Liver (tissue), 9 donors: Measurements from ENCODE around the gene TMEM123. TPM values are rescaled to one million over a fixed set of nuclear protein-coding genes. Genes with fewer than 3 reads are reported as not detected.

Experiments
- DNase-seq: peaks from one replicate; pipeline ENCODE4 v3.0.0-alpha.2; 2017; ENCODE audit warnings: low spot score
- H3K27ac ChIP-seq, 2 donors: one replicate each; pipeline ENCODE4 v1.7.0; 2013; ENCODE audit warnings: inconsistent platforms in 2 of 2, low read length in 2 of 2, control low read depth in 1 of 2, low read depth in 1 of 2, mild to moderate bottlenecking in 1 of 2
- H3K27me3 ChIP-seq, 4 donors: one replicate each; pipeline versions ENCODE4 v1.6.1 to v1.7.0; 2013; ENCODE audit warnings: low read length in 3 of 4, inconsistent platforms in 1 of 4, mild to moderate bottlenecking in 1 of 4, moderate library complexity in 1 of 4; ENCODE audit not compliant: control insufficient read depth in 4 of 4, insufficient read depth in 4 of 4
- H3K36me3 ChIP-seq, 4 donors: one replicate each; pipeline versions ENCODE4 v1.6.1 to v1.7.0; 2013; ENCODE audit warnings: low read length in 3 of 4, mild to moderate bottlenecking in 3 of 4, low read depth in 1 of 4, moderate library complexity in 1 of 4; ENCODE audit not compliant: control insufficient read depth in 4 of 4, insufficient read depth in 3 of 4
- H3K4me1 ChIP-seq, 4 donors: one replicate each; pipeline versions ENCODE4 v1.6.1 to v1.7.0; 2013; ENCODE audit warnings: low read length in 3 of 4, mild to moderate bottlenecking in 3 of 4, moderate library complexity in 1 of 4; ENCODE audit not compliant: control insufficient read depth in 4 of 4, insufficient read depth in 4 of 4
- H3K4me3 ChIP-seq, 3 donors: one replicate each; pipeline versions ENCODE4 v1.6.1 to v1.7.0; 2013; ENCODE audit warnings: low read length in 3 of 3, control low read depth in 1 of 3, low read depth in 1 of 3, mild to moderate bottlenecking in 1 of 3
- H3K9ac ChIP-seq, 2 donors: one replicate each; pipeline ENCODE4 v1.7.0; 2013; ENCODE audit warnings: low read length in 2 of 2, mild to moderate bottlenecking in 2 of 2, moderate library complexity in 2 of 2, control low read depth in 1 of 2, low read depth in 1 of 2
- H3K9me3 ChIP-seq, 4 donors: one replicate each; pipeline versions ENCODE4 v1.6.1 to v1.7.0; 2013; ENCODE audit warnings: low read length in 3 of 4; ENCODE audit not compliant: control insufficient read depth in 4 of 4
- EGR1 ChIP-seq, 2 donors: IDR thresholded peaks; 2 replicates each; pipeline ENCODE4 v1.6.1; 2016 to 2018; ENCODE audit warnings: antibody characterized with exemption in 2 of 2, low read depth in 2 of 2
- FOXA1 ChIP-seq: IDR thresholded peaks from 2 replicates; pipeline ENCODE4 v1.6.1; 2016; ENCODE audit warnings: antibody characterized with exemption
- FOXA2 ChIP-seq: IDR thresholded peaks from 2 replicates; pipeline ENCODE4 v1.6.1; 2016; ENCODE audit warnings: antibody characterized with exemption
- GABPA ChIP-seq, 2 donors: IDR thresholded peaks in 1 of 2; conservative IDR thresholded peaks in 1 of 2; 2 replicates each; pipeline ENCODE4 v1.6.1; 2016; ENCODE audit warnings: antibody characterized with exemption in 2 of 2, mild to moderate bottlenecking in 1 of 2, moderate library complexity in 1 of 2
- HNF4A ChIP-seq, 2 donors: conservative IDR thresholded peaks; 2 replicates each; pipeline ENCODE4 v1.6.1; 2016; ENCODE audit warnings: antibody characterized with exemption in 2 of 2, mild to moderate bottlenecking in 2 of 2
- HNF4G ChIP-seq: IDR thresholded peaks from 2 replicates; pipeline ENCODE4 v1.6.1; 2016; ENCODE audit warnings: antibody characterized with exemption
- JUND ChIP-seq, 2 donors: IDR thresholded peaks; 2 replicates each; pipeline ENCODE4 v1.6.1; 2016; ENCODE audit warnings: antibody characterized with exemption in 2 of 2
- NR2F2 ChIP-seq: IDR thresholded peaks from 2 replicates; pipeline ENCODE4 v1.6.1; 2016; ENCODE audit warnings: antibody characterized with exemption
- RAD21 ChIP-seq, 2 donors: IDR thresholded peaks; 2 replicates each; pipeline ENCODE4 v1.6.1; 2016; ENCODE audit warnings: antibody characterized with exemption in 2 of 2, mild to moderate bottlenecking in 2 of 2
- RXRA ChIP-seq, 2 donors: IDR thresholded peaks; 2 replicates each; pipeline ENCODE4 v1.6.1; 2017 to 2018; ENCODE audit warnings: antibody characterized with exemption in 2 of 2, mild to moderate bottlenecking in 1 of 2
- SP1 ChIP-seq: IDR thresholded peaks from 2 replicates; pipeline ENCODE4 v1.6.1; 2018; ENCODE audit warnings: antibody characterized with exemption, mild to moderate bottlenecking
- TAF1 ChIP-seq: conservative IDR thresholded peaks from 2 replicates; pipeline ENCODE4 v1.6.1; 2016; ENCODE audit warnings: antibody characterized with exemption, mild to moderate bottlenecking
- YY1 ChIP-seq: IDR thresholded peaks from 2 replicates; pipeline ENCODE4 v1.6.1; 2016; ENCODE audit warnings: antibody characterized with exemption, mild to moderate bottlenecking
- WGBS: extraction: QIAGEN DNeasy Blood & Tissue Kit; methylation state at CpG from one replicate; pipeline ENCODE4 v1.1.7; 2013; 5-methylcytosine and 5-hydroxymethylcytosine counted together
- polyA plus RNA-seq, 2 donors: library from polyadenylated mRNA; stranded (reverse) in 1 of 2; unstranded in 1 of 2; fragments of 200-250 nt in 1 of 2; fragments of >200 nt in 1 of 2; fragmentation: Nextera tagmentation in 1 of 2; extraction: Ambion mirVana in 1 of 2; gene quantifications; one replicate each; pipeline versions ENCODE4 v1.2.1 to v1.2.3, GENCODE V29; 2013 to 2015
- total RNA-seq, 2 donors: library from RNA; depleted of rRNA; stranded (reverse); fragments of >200 nt; gene quantifications; one replicate each; pipeline ENCODE4 v1.2.3, GENCODE V29; 2014
- TF ChIP-seq, protein P1 (sequence below): IDR thresholded peaks from 2 replicates; pipeline ENCODE4 v1.6.1; 2016; ENCODE audit warnings: antibody characterized with exemption, mild to moderate bottlenecking
- TF ChIP-seq, protein P2 (sequence below): IDR thresholded peaks from 2 replicates; pipeline ENCODE4 v1.6.1; 2016; ENCODE audit warnings: antibody characterized with exemption
- TF ChIP-seq, protein P3 (sequence below): fragments of 150-350 bp; IDR thresholded peaks from 2 replicates; pipeline ENCODE4 v1.5.1; 2017; ENCODE audit warnings: improper control_type of control experiment, low read depth, low read length; ENCODE audit not compliant: missing input control
- TF ChIP-seq, protein P4 (sequence below): IDR thresholded peaks from 2 replicates; pipeline ENCODE4 v1.6.1; 2016; ENCODE audit warnings: antibody characterized with exemption
- donor health status: healthy.
- donor health status: healthy.
- donor health status: healthy.
- donor health status: healthy.
- donor health status: healthy.

The TMEM123 gene
- total and polyA plus RNA-seq, 4 donors: 101 to 140 (median 107) TPM

DNA sequence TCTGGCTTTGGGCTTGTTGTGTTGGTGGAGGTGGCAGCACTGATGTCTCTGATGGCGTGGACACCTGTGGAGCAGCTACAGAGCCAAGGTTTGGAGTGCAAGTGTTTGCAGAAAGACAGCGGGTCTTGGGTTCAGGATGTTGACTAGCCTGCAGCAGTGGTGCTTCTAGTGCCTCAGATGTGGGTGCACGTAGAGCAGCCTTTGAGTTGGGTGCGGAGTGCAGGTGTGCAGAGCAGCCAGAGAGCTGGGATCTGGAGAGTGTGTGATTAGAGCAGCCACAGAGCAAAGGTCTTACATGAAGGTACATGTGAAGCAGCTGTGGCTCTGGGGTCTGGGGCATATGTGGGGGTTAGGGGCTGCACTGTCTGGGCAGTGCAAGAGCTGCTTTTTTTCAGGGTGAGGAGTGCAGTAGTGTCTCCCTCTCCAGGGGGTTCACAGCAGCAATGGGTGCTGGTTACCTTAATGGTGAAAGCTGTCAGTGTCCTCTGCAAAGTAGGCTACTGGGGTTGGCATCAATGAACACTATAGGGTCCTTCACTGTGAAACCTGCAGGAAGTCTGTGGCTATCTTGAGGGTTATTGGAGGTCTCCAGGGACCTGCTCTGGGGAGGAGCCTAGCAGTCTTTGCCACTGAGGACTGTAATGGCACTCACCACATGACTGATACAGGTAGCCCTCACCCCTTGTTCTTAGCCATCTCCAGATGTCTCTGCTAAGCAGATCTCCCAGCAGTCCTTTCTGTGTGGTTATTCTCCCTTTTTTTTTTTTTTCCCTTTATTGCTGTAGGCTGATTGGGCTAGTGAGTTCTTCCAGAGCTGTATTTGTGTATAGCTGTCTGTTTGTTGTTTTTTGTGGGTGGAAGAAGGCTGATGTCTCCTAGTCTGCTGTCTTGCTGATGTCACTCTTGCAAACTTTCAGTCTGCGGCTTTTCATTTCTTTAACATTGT is 91.2 kb downstream of the TMEM123 start:
- H3K27me3 ChIP-seq: no peaks in the 10 kb centered on the region
- H3K36me3 ChIP-seq: peaks cover 0 to 50% (median 46%) of the 10 kb centered on the region in 4 donors
- 96% methylated on average over 5 of the region's 5 CpGs for WGBS
- DNase-seq: no peak
- H3K4me1 ChIP-seq: no peaks in the 10 kb centered on the region
- TF ChIP-seq FOXA1 (no peak), EGR1 (IDR thresholded peaks at IDR 0.05; ENCODE audit: low read depth in 2 of 2) (no peak), RAD21 (IDR thresholded peaks at IDR 0.05) (no peak), NR2F2 (no peak), YY1 (no peak), RXRA (IDR thresholded peaks at IDR 0.05) (no peak)
- TF ChIP-seq, protein P1, sequence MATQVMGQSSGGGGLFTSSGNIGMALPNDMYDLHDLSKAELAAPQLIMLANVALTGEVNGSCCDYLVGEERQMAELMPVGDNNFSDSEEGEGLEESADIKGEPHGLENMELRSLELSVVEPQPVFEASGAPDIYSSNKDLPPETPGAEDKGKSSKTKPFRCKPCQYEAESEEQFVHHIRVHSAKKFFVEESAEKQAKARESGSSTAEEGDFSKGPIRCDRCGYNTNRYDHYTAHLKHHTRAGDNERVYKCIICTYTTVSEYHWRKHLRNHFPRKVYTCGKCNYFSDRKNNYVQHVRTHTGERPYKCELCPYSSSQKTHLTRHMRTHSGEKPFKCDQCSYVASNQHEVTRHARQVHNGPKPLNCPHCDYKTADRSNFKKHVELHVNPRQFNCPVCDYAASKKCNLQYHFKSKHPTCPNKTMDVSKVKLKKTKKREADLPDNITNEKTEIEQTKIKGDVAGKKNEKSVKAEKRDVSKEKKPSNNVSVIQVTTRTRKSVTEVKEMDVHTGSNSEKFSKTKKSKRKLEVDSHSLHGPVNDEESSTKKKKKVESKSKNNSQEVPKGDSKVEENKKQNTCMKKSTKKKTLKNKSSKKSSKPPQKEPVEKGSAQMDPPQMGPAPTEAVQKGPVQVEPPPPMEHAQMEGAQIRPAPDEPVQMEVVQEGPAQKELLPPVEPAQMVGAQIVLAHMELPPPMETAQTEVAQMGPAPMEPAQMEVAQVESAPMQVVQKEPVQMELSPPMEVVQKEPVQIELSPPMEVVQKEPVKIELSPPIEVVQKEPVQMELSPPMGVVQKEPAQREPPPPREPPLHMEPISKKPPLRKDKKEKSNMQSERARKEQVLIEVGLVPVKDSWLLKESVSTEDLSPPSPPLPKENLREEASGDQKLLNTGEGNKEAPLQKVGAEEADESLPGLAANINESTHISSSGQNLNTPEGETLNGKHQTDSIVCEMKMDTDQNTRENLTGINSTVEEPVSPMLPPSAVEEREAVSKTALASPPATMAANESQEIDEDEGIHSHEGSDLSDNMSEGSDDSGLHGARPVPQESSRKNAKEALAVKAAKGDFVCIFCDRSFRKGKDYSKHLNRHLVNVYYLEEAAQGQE: no peak
- H3K9ac ChIP-seq: no peak overlapping the region
- no peak overlapping the region for H3K4me3 ChIP-seq
- H3K9me3 ChIP-seq: no peaks in the 10 kb centered on the region
- no peak overlapping the region for H3K27ac ChIP-seq

DNA sequence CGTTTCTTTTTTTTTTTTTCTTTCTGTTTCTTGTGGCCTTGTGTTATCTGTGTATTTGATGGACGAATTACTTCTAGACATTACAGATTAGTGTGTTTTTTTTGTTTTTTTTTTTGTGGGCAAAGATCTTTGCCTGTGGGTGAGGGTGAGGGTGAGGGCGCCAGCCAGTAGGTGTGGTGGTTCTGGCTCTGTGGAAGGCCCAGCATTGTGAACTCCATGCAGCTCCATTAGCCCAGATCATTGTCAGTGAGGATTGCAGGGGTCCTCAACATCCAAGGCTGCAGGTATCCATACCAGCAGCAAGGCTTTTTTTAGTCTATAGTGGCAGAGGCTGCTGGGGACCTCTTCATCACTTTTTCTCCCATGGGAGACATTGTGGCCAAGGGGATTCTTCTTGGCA is 91.9 kb downstream of the TMEM123 start:
- H3K4me3 ChIP-seq: no peak overlapping the region
- DNase-seq: no peak
- H3K9me3 ChIP-seq: no peaks in the 10 kb centered on the region
- H3K4me1 ChIP-seq: no peaks in the 10 kb centered on the region
- WGBS: 94% methylated on average over 3 of the region's 3 CpGs
- H3K27me3 ChIP-seq: no peaks in the 10 kb centered on the region
- TF ChIP-seq FOXA2 (no peak), GABPA (IDR thresholded peaks at IDR 0.05 in 1 of 2, conservative IDR thresholded peaks at IDR 0.05 in 1 of 2) (no peak), SP1 (no peak), JUND (IDR thresholded peaks at IDR 0.05) (no peak), RAD21 (IDR thresholded peaks at IDR 0.05) (no peak), TAF1 (no peak), YY1 (no peak), EGR1 (IDR thresholded peaks at IDR 0.05; ENCODE audit: low read depth in 2 of 2) (no peak), HNF4A (conservative IDR thresholded peaks at IDR 0.05) (no peak), FOXA1 (no peak), NR2F2 (no peak), HNF4G (no peak), RXRA (IDR thresholded peaks at IDR 0.05) (no peak)
- TF ChIP-seq, protein P2, sequence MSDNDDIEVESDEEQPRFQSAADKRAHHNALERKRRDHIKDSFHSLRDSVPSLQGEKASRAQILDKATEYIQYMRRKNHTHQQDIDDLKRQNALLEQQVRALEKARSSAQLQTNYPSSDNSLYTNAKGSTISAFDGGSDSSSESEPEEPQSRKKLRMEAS: no peak
- TF ChIP-seq, protein P3, sequence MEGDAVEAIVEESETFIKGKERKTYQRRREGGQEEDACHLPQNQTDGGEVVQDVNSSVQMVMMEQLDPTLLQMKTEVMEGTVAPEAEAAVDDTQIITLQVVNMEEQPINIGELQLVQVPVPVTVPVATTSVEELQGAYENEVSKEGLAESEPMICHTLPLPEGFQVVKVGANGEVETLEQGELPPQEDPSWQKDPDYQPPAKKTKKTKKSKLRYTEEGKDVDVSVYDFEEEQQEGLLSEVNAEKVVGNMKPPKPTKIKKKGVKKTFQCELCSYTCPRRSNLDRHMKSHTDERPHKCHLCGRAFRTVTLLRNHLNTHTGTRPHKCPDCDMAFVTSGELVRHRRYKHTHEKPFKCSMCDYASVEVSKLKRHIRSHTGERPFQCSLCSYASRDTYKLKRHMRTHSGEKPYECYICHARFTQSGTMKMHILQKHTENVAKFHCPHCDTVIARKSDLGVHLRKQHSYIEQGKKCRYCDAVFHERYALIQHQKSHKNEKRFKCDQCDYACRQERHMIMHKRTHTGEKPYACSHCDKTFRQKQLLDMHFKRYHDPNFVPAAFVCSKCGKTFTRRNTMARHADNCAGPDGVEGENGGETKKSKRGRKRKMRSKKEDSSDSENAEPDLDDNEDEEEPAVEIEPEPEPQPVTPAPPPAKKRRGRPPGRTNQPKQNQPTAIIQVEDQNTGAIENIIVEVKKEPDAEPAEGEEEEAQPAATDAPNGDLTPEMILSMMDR: no peak
- TF ChIP-seq, protein P4, sequence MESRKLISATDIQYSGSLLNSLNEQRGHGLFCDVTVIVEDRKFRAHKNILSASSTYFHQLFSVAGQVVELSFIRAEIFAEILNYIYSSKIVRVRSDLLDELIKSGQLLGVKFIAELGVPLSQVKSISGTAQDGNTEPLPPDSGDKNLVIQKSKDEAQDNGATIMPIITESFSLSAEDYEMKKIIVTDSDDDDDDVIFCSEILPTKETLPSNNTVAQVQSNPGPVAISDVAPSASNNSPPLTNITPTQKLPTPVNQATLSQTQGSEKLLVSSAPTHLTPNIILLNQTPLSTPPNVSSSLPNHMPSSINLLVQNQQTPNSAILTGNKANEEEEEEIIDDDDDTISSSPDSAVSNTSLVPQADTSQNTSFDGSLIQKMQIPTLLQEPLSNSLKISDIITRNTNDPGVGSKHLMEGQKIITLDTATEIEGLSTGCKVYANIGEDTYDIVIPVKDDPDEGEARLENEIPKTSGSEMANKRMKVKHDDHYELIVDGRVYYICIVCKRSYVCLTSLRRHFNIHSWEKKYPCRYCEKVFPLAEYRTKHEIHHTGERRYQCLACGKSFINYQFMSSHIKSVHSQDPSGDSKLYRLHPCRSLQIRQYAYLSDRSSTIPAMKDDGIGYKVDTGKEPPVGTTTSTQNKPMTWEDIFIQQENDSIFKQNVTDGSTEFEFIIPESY: no peak
- peaks cover 0 to 44% (median 43%) of the 10 kb centered on the region in 4 donors for H3K36me3 ChIP-seq
- no peak overlapping the region for H3K27ac ChIP-seq
- no peak overlapping the region for H3K9ac ChIP-seq
